Measurements from ENCODE around the gene TMEM243. TPM values are rescaled to one million over a fixed set of nuclear protein-coding genes. Genes with fewer than 3 reads are reported as not detected.
"Not testable (repeated sequence)": the region's sequence is repeated elsewhere in the genome, so short reads cannot be mapped to it uniquely, and the experiment has no call there.

Gene TMEM243
- total RNA-seq, 4 donors from 2014 or later, result 2.2 to 59.4 (median 19.1) TPM; not detected in 1

GRCh38 chr7:87212498-87212897 lies 7.0 kb downstream of the TMEM243 start:
- Histone ChIP-seq H3K27ac (peak overlapping the region in 1 of 4 donors; percentile 6), H3K36me3 (no peaks in the 10 kb centered on the region), H3K4me1 (peaks cover 0 to 39% (median 5%) of the 10 kb centered on the region in 4 donors), H3K9me3 (no peaks in the 10 kb centered on the region), H3K27me3 (no peaks in the 10 kb centered on the region), H3K4me3 (no peak overlapping the region)
- no peak for DNase-seq
- TF ChIP-seq POLR2A (IDR thresholded peaks at IDR 0.05) (no peak), POLR2AphosphoS5 (IDR thresholded peaks at IDR 0.05) (no peak), EP300 (IDR thresholded peaks at IDR 0.05; ENCODE audit: low read depth) (no peak)
- TF ChIP-seq, protein P1, sequence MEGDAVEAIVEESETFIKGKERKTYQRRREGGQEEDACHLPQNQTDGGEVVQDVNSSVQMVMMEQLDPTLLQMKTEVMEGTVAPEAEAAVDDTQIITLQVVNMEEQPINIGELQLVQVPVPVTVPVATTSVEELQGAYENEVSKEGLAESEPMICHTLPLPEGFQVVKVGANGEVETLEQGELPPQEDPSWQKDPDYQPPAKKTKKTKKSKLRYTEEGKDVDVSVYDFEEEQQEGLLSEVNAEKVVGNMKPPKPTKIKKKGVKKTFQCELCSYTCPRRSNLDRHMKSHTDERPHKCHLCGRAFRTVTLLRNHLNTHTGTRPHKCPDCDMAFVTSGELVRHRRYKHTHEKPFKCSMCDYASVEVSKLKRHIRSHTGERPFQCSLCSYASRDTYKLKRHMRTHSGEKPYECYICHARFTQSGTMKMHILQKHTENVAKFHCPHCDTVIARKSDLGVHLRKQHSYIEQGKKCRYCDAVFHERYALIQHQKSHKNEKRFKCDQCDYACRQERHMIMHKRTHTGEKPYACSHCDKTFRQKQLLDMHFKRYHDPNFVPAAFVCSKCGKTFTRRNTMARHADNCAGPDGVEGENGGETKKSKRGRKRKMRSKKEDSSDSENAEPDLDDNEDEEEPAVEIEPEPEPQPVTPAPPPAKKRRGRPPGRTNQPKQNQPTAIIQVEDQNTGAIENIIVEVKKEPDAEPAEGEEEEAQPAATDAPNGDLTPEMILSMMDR (IDR thresholded peaks at IDR 0.05), result no peak
- intact Hi-C loops (cut with DNase I; ENCODE audit: low total_unique reads) (no loop called here), in situ Hi-C loops (cut with MboI; ENCODE audit: low pct_ligation_motif_present in 1 of 4, low pct_unique_long_range_greater_than_20kb in 1 of 4, low sequenced_read_pairs in 3 of 4) (no loop called here)
- 55 to 68% methylated on average over 1 of the region's 1 CpG for WGBS, 2 donors (ENCODE audit: low coverage in 1 of 2)

GRCh38 chr7:87210506-87210905 lies 9.0 kb downstream of the TMEM243 start:
- no peaks in the 10 kb centered on the region for H3K36me3 ChIP-seq
- WGBS, 2 donors (ENCODE audit: low coverage in 1 of 2), result 88 to 90% methylated on average over 2 to 3 of the region's 3 CpGs
- no peaks in the 10 kb centered on the region for H3K27me3 ChIP-seq

DNA sequence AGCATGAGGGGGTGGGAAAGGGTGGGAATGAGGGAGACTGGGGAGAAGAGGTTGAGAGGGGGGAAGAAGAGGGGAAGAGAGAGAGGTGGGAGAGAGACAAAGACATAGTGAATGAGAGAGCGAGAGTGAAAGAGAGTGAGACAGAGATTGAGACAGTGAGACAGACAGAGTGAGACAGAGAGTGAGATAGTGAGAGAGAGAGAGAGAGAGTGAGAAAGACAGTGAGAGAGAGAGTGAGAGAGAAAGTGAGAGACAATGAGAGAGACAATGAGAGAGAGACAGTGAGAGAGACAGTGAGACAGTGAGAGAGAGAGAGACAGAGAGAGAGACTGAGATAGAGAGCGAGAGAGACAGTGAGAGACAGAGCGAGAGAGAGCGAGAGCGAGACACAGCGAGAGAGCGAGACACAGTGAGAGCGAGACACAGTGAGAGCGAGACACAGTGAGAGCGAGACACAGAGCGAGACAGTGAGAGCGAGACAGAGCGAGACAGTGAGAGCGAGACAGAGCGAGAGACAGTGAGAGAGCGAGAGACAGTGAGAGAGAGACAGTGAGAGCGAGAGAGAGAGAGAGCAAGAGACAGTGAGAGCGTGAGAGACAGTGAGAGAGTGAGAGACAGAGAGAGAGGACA lies 10.1 kb downstream of the TMEM243 start:
- TF ChIP-seq, protein P1 (IDR thresholded peaks at IDR 0.05), result no peak
- TF ChIP-seq POLR2AphosphoS5 (IDR thresholded peaks at IDR 0.05), result no peak
- no peak for TF ChIP-seq POLR2A (IDR thresholded peaks at IDR 0.05)
- no peak for TF ChIP-seq EP300 (IDR thresholded peaks at IDR 0.05; ENCODE audit: low read depth)
- DNase-seq, result no peak
- H3K36me3 ChIP-seq, result no peaks in the 10 kb centered on the region
- WGBS, 2 donors (ENCODE audit: low coverage in 1 of 2), result 88 to 97% methylated on average over 14 to 18 of the region's 18 CpGs
- H3K4me3 ChIP-seq, result no peak overlapping the region
- peaks cover 0 to 36% (median 2%) of the 10 kb centered on the region in 4 donors for H3K4me1 ChIP-seq
- no peak overlapping the region for H3K27ac ChIP-seq
- intact Hi-C loops (cut with DNase I; ENCODE audit: low total_unique reads), result no loop called here
- H3K9me3 ChIP-seq, result peaks cover 6 to 17% of the 10 kb centered on the region in 2 donors
- no peaks in the 10 kb centered on the region for H3K27me3 ChIP-seq
- in situ Hi-C loops (cut with MboI; ENCODE audit: low pct_ligation_motif_present in 1 of 4, low pct_unique_long_range_greater_than_20kb in 1 of 4, low sequenced_read_pairs in 3 of 4), result no loop called here

More at GRCh38 chr7:87210506-87210905, 9.0 kb downstream of the TMEM243 start:
- no peak for DNase-seq
- in situ Hi-C loops (cut with MboI; ENCODE audit: low pct_ligation_motif_present in 1 of 4, low pct_unique_long_range_greater_than_20kb in 1 of 4, low sequenced_read_pairs in 3 of 4), result no loop called here
- H3K4me1 ChIP-seq, result peaks cover 0 to 36% (median 2%) of the 10 kb centered on the region in 4 donors
- intact Hi-C loops (cut with DNase I; ENCODE audit: low total_unique reads), result no loop called here
- H3K9me3 ChIP-seq, result peaks cover 0 to 6% of the 10 kb centered on the region in 2 donors
- H3K27ac ChIP-seq, result no peak overlapping the region
- H3K4me3 ChIP-seq, result no peak overlapping the region
- TF ChIP-seq, protein P1 (IDR thresholded peaks at IDR 0.05), result no peak
- TF ChIP-seq EP300 (IDR thresholded peaks at IDR 0.05; ENCODE audit: low read depth) (no peak), POLR2AphosphoS5 (IDR thresholded peaks at IDR 0.05) (no peak)

GRCh38 chr7:87206361-87206760 lies 13.2 kb downstream of the TMEM243 start:
- Histone ChIP-seq H3K4me1 (peaks cover 0 to 11% (median 0%) of the 10 kb centered on the region in 4 donors), H3K36me3 (no peaks in the 10 kb centered on the region), H3K27me3 (no peaks in the 10 kb centered on the region), H3K27ac (no peak overlapping the region), H3K9me3 (peaks cover 7 to 18% of the 10 kb centered on the region in 2 donors), H3K4me3 (no peak overlapping the region)
- in situ Hi-C loops (cut with MboI; ENCODE audit: low pct_ligation_motif_present in 1 of 4, low pct_unique_long_range_greater_than_20kb in 1 of 4, low sequenced_read_pairs in 3 of 4), result no loop called here
- TF ChIP-seq, protein P1 (IDR thresholded peaks at IDR 0.05), result no peak
- no peak for TF ChIP-seq EP300 (IDR thresholded peaks at IDR 0.05; ENCODE audit: low read depth)
- no peak for TF ChIP-seq POLR2A (IDR thresholded peaks at IDR 0.05)
- no peak for TF ChIP-seq POLR2AphosphoS5 (IDR thresholded peaks at IDR 0.05)
- DNase-seq, result no peak
- 93% methylated on average over 1 of the region's 1 CpG; no CpG with 5 or more reads in 1 of the 2 donors for WGBS, 2 donors (ENCODE audit: low coverage in 1 of 2)
- intact Hi-C loops (cut with DNase I; ENCODE audit: low total_unique reads), result no loop called here

DNA sequence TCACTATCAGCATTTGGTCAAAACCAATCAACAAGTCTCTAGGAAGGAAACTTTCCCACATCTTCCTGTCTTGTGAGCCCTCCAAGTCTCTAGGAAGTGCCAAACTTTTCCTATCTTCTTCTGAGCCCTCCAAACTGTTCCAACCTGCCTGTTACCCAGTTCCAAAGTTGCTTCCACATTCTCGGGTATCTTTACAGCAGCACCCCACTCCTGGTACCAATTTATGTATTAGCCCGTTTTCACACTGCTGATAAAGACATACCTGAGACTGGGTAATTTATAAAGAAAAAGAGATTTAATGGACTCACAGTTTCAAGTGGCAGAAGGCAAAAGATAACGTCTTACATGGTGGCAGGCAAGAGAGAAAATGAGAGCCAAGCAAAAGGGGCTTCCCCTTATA lies 13.8 kb downstream of the TMEM243 start:
- H3K9me3 ChIP-seq, result peaks cover 7 to 18% of the 10 kb centered on the region in 2 donors
- H3K27ac ChIP-seq; H3K36me3 ChIP-seq; intact Hi-C loops (cut with DNase I; ENCODE audit: low total_unique reads); H3K27me3 ChIP-seq; DNase-seq; H3K4me1 ChIP-seq; in situ Hi-C loops (cut with MboI; ENCODE audit: low pct_ligation_motif_present in 1 of 4, low pct_unique_long_range_greater_than_20kb in 1 of 4, low sequenced_read_pairs in 3 of 4); H3K4me3 ChIP-seq: not testable (repeated sequence)
- 91 to 100% methylated on average over 3 of the region's 3 CpGs for WGBS, 2 donors (ENCODE audit: low coverage in 1 of 2)

All from transverse colon (tissue), 4 donors.